H1 (cell line): Measurements from ENCODE around the gene TRMT44. TPM values are rescaled to one million over a fixed set of nuclear protein-coding genes. Genes with fewer than 3 reads are reported as not detected.
A peak's percentile ranks its signal among the peaks of the same experiment; 100 is the strongest.

Source experiments
- CTCF ChIA-PET: fragments of 300-600 bp; sonication (Branson Sonifier 250); formaldehyde crosslinking; loops from one replicate; lab custom pipeline; 2021; ENCODE audit not compliant: partially characterized antibody; lab: Charles Lee
- POLR2A ChIA-PET: fragments of 300-600 bp; sonication (Branson Sonifier 250); formaldehyde crosslinking; loops from one replicate; lab custom pipeline; 2021; ENCODE audit warnings: inconsistent platforms; ENCODE audit not compliant: partially characterized antibody; lab: Charles Lee
- DNase-seq, 2 experiments: peaks; one replicate each; pipeline versions ENCODE4 v3.0.0 to v3.0.0-alpha.2; 2010 to 2022; ENCODE audit warnings: low spot score in 2 of 2, low read depth in 1 of 2, mixed read lengths in 1 of 2
- FAIRE-seq: peaks from 2 replicates; lab custom pipeline; 2011; peaks lifted over from hg19 to GRCh38; lab: Jason Lieb, UNC
- H2AFZ ChIP-seq: 2 replicates; pipeline ENCODE4 v1.8.1; 2012; ENCODE audit warnings: low read length, inconsistent platforms
- H2AK5ac ChIP-seq: 2 replicates; pipeline ENCODE4 v1.6.1; 2013; ENCODE audit warnings: low read depth, low read length
- H2BK120ac ChIP-seq: replicated peaks from 2 replicates; pipeline ENCODE3; 2013; ENCODE audit warnings: low read depth, low read length, inconsistent platforms
- H2BK12ac ChIP-seq: 2 replicates; pipeline ENCODE4 v1.6.1; 2013; ENCODE audit warnings: low read depth, low read length
- H2BK15ac ChIP-seq: 2 replicates; pipeline ENCODE4 v1.6.1; 2013; ENCODE audit warnings: low read length
- H2BK20ac ChIP-seq: 2 replicates; pipeline ENCODE4 v1.6.1; 2013; ENCODE audit warnings: low read length
- H2BK5ac ChIP-seq: 2 replicates; pipeline ENCODE4 v1.6.1; 2013; ENCODE audit warnings: low read depth, low read length
- H3K14ac ChIP-seq: 2 replicates; pipeline ENCODE4 v1.6.1; 2013; ENCODE audit warnings: inconsistent platforms; ENCODE audit not compliant: insufficient read length
- H3K18ac ChIP-seq: 2 replicates; pipeline ENCODE4 v1.6.1; 2013; ENCODE audit warnings: low read length; ENCODE audit errors: extremely low read depth
- H3K23ac ChIP-seq: 2 replicates; pipeline ENCODE4 v1.6.1; 2013; ENCODE audit warnings: inconsistent platforms; ENCODE audit not compliant: insufficient read length
- H3K23me2 ChIP-seq: 2 replicates; pipeline ENCODE4 v1.6.1; 2013; ENCODE audit warnings: low read depth, low read length
- H3K27ac ChIP-seq: 2 replicates; pipeline ENCODE4 v1.6.1; 2011; ENCODE audit warnings: low read depth, low read length, inconsistent platforms
- H3K27me3 ChIP-seq, 4 experiments: replicated peaks in 1 of 4; 1 replicate in 1 of 4; 2 replicates in 3 of 4; pipeline versions ENCODE4 v1.6.1 to v1.8.1; 2011 to 2013; ENCODE audit warnings: low read length in 3 of 4, mild to moderate bottlenecking in 3 of 4, inconsistent platforms in 2 of 4, mixed read lengths in 2 of 4, moderate library complexity in 1 of 4; ENCODE audit not compliant: control insufficient read depth in 3 of 4, insufficient read depth in 3 of 4; ENCODE audit errors: extremely low read depth in 1 of 4
- H3K36me3 ChIP-seq, 4 experiments: 2 replicates each; pipeline versions ENCODE4 v1.6.1 to v1.8.1; 2011 to 2013; ENCODE audit warnings: mild to moderate bottlenecking in 4 of 4, low read length in 3 of 4, moderate library complexity in 2 of 4, control low read depth in 1 of 4, inconsistent platforms in 1 of 4; ENCODE audit not compliant: insufficient read depth in 4 of 4, control insufficient read depth in 2 of 4
- H3K4ac ChIP-seq: replicated peaks from 2 replicates; pipeline ENCODE3; 2013; ENCODE audit warnings: low read length, low read depth, mixed read lengths, inconsistent platforms; ENCODE audit not compliant: insufficient read length
- H3K4me1 ChIP-seq, 4 experiments: replicated peaks in 1 of 4; 1 replicate in 1 of 4; 2 replicates in 3 of 4; pipeline versions ENCODE4 v1.6.1 to v1.8.1; 2011 to 2013; ENCODE audit warnings: low read length in 3 of 4, inconsistent platforms in 2 of 4, mixed read lengths in 1 of 4; ENCODE audit not compliant: insufficient read depth in 4 of 4, control insufficient read depth in 3 of 4
- H3K4me2 ChIP-seq, 2 experiments: 2 replicates each; pipeline versions ENCODE4 v1.6.1 to v1.8.1; 2011 to 2013; ENCODE audit warnings: low read depth in 2 of 2, low read length in 2 of 2, control low read depth in 1 of 2, inconsistent platforms in 1 of 2, mild to moderate bottlenecking in 1 of 2; ENCODE audit not compliant: insufficient read depth in 1 of 2
- H3K4me3 ChIP-seq, 4 experiments: fragments of 200-600, 300-600 bp in 1 of 4; sonication (generic), shearing (Covaris generic), sonication (Bioruptor Twin) in 1 of 4; 2 replicates each; pipeline versions ENCODE4 v1.5.1 to v1.8.1; 2011 to 2016; ENCODE audit warnings: low read length in 4 of 4, low read depth in 3 of 4, control low read depth in 2 of 4, inconsistent platforms in 2 of 4, mild to moderate bottlenecking in 2 of 4, mixed read lengths in 1 of 4, moderate library complexity in 1 of 4; ENCODE audit not compliant: insufficient read depth in 2 of 4; ENCODE audit errors: extremely low read depth in 1 of 4
- H3K56ac ChIP-seq: replicated peaks from 2 replicates; pipeline ENCODE3; 2013; ENCODE audit warnings: low read depth, mild to moderate bottlenecking, mixed read lengths, low read length, inconsistent platforms; ENCODE audit not compliant: insufficient read length
- H3K79me1 ChIP-seq: 2 replicates; pipeline ENCODE4 v1.6.1; 2013; ENCODE audit warnings: low read depth, low read length, control low read depth
- H3K79me2 ChIP-seq, 2 experiments: 2 replicates each; pipeline versions ENCODE4 v1.6.1 to v1.8.1; 2012 to 2013; ENCODE audit warnings: low read length in 2 of 2, mild to moderate bottlenecking in 2 of 2, inconsistent platforms in 1 of 2; ENCODE audit not compliant: insufficient read depth in 2 of 2, control insufficient read depth in 1 of 2
- H3K9ac ChIP-seq, 4 experiments: replicated peaks in 1 of 4; 1 replicate in 1 of 4; 2 replicates in 3 of 4; pipeline versions ENCODE4 v1.6.1 to v1.8.1; 2011 to 2013; ENCODE audit warnings: low read depth in 3 of 4, low read length in 3 of 4, control low read depth in 2 of 4, mild to moderate bottlenecking in 2 of 4, moderate library complexity in 2 of 4, inconsistent platforms in 1 of 4; ENCODE audit errors: extremely low read depth in 1 of 4
- H3K9me3 ChIP-seq, 2 experiments: 2 replicates each; pipeline versions ENCODE4 v1.6.1 to v1.8.1; 2012 to 2013; ENCODE audit warnings: mild to moderate bottlenecking in 2 of 2, moderate library complexity in 2 of 2, control low read depth in 1 of 2, inconsistent platforms in 1 of 2, low read depth in 1 of 2, low read length in 1 of 2, mixed read lengths in 1 of 2; ENCODE audit not compliant: insufficient read depth in 2 of 2
- H4K20me1 ChIP-seq, 2 experiments: replicated peaks in 1 of 2; 2 replicates each; pipeline versions ENCODE3 to v1.8.1; 2011 to 2013; ENCODE audit warnings: inconsistent platforms in 2 of 2, low read length in 2 of 2, mild to moderate bottlenecking in 1 of 2; ENCODE audit not compliant: insufficient read depth in 2 of 2, control insufficient read depth in 1 of 2
- H4K5ac ChIP-seq: 2 replicates; pipeline ENCODE4 v1.6.1; 2013; ENCODE audit warnings: low read length, low read depth, mixed read lengths, inconsistent platforms; ENCODE audit not compliant: insufficient read length
- H4K8ac ChIP-seq: 2 replicates; pipeline ENCODE4 v1.8.0; 2013; ENCODE audit warnings: mild to moderate bottlenecking, moderate library complexity, low read length, inconsistent platforms; ENCODE audit not compliant: insufficient read depth; ENCODE audit errors: extremely low read depth
- H4K91ac ChIP-seq: replicated peaks from 2 replicates; pipeline ENCODE3; 2013; ENCODE audit warnings: low read length, mixed read lengths, inconsistent platforms; ENCODE audit not compliant: insufficient read length
- POU5F1 ChIP-seq: IDR thresholded peaks from 2 replicates; pipeline ENCODE4 v1.6.1; 2011; ENCODE audit warnings: low read depth, mild to moderate bottlenecking, low read length, moderate library complexity
- RFX5 ChIP-seq: IDR thresholded peaks from 2 replicates; pipeline ENCODE4 v1.6.1; 2011; ENCODE audit warnings: low read depth, low read length, improper control_type of control experiment, borderline replicate concordance
- TBP ChIP-seq: IDR thresholded peaks from 2 replicates; pipeline ENCODE4 v1.6.1; 2011; ENCODE audit warnings: low read depth, low read length, improper control_type of control experiment
- WGBS, 2 experiments: shearing (Covaris generic) in 1 of 2; methylation state at CpG; one replicate each; pipeline versions ENCODE4 v1.1.6 to v1.1.7; 2013 to 2015; ENCODE audit warnings: low lambda C conversion rate in 2 of 2, mixed read lengths in 2 of 2, inconsistent platforms in 1 of 2, low coverage in 1 of 2, missing lambda C conversion rate in 1 of 2; ENCODE audit not compliant: insufficient replicate concordance in 2 of 2, insufficient coverage in 1 of 2, insufficient read length in 1 of 2; ENCODE audit errors: extremely low coverage in 1 of 2, missing lambda C conversion rate in 1 of 2; 5-methylcytosine and 5-hydroxymethylcytosine counted together
- polyA plus RNA-seq, 7 experiments: library from polyadenylated mRNA; depleted of rRNA in 3 of 7; stranded (reverse) in 5 of 7; unstranded in 2 of 7; fragments of >200 nt in 5 of 7; fragments of 200-250 nt in 2 of 7; gene quantifications; 1 replicate in 5 of 7; 2 replicates in 1 of 7; 4 replicates in 1 of 7; pipeline versions ENCODE4 v1.2.1 to v1.2.3, GENCODE V29; 2011 to 2013; ENCODE audit warnings: missing spikeins in 2 of 7, mixed read lengths in 2 of 7
- total RNA-seq: library from RNA; stranded (reverse); fragmentation: NEBNext Ultra II Directional; extraction: Animal tissue kit (Norgen Biotek cat#: 25700); gene quantifications from 2 replicates; pipeline ENCODE4 v1.2.1, GENCODE V29; 2021

The TRMT44 gene
- total and polyA plus RNA-seq, 2 of the 8 experiments (the other 6 are each of a cell fraction or from before 2014, with no cell fraction given): 8.6 to 23.9 TPM

- Histone ChIP-seq H3K36me3 (no peaks in the 10 kb centered on the region), H3K4ac (no peak overlapping the region), H3K4me3 (no peak overlapping the region), H2AFZ (no peak overlapping the region), H4K8ac (no peak overlapping the region), H3K23me2 (no peaks in the 10 kb centered on the region; the same call in 1 of the 2 replicates), H3K23ac (no peak overlapping the region), H3K9ac (no peak overlapping the region), H3K4me1 (peaks cover 0 to 8% (median 6%) of the 10 kb centered on the region in 4 experiments; a peak in 6 of 7 replicates), H3K18ac (no peak overlapping the region), H4K5ac (no peak overlapping the region)
- FAIRE-seq: no peak
- 83% methylated on average over 15 of the region's 15 CpGs; no CpG with 5 or more reads in 1 of the 2 experiments for WGBS, 2 experiments
- CTCF ChIA-PET: interaction anchor here (0.9 to 6.6 kb wide), 9 partner anchors 10 to 216 kb away, joined by 3 to 37 read pairs (median 5); no protein-coding TSS in a partner anchor
- TF ChIP-seq RFX5 (no peak), POU5F1 (no peak), TBP (peak; percentile 96)
- TF ChIP-seq, all 59 proteins: peak for 1
- DNase-seq: no peak
- no peaks in the 10 kb centered on the region for H3K79me1 ChIP-seq
- no peak overlapping the region for H3K14ac ChIP-seq
- no peaks in the 10 kb centered on the region for H3K79me2 ChIP-seq
- H3K4me2 ChIP-seq: no peak overlapping the region
- H2BK5ac ChIP-seq: no peak overlapping the region
- H4K20me1 ChIP-seq: no peaks in the 10 kb centered on the region
- no peak overlapping the region for H2BK12ac ChIP-seq
- POLR2A ChIA-PET: no interaction called here
- no peak overlapping the region for H2AK5ac ChIP-seq
- no peaks in the 10 kb centered on the region for H3K27me3 ChIP-seq
- no peak overlapping the region for H2BK20ac ChIP-seq
- no peak overlapping the region for H3K27ac ChIP-seq
- no peak overlapping the region for H2BK120ac ChIP-seq
- no peak overlapping the region for H4K91ac ChIP-seq
- H3K9me3 ChIP-seq: no peaks in the 10 kb centered on the region
- no peak overlapping the region for H2BK15ac ChIP-seq
- no peak overlapping the region for H3K56ac ChIP-seq
Observed at GRCh38 chr4:8392591-8393190, 47.9 kb upstream of the TRMT44 start.
